ENCODE data around the gene CROCC.
"Not testable (repeated sequence)": the region's sequence is repeated elsewhere in the genome, so short reads cannot be mapped to it uniquely, and the experiment has no call there.

GRCh38 chr1:16872152-16873075, 49.3 kb upstream of the CROCC start:
- TF ChIP-seq CTCF, POLR2A (IDR thresholded peaks at IDR 0.05): not testable (repeated sequence)

All from thyroid gland (tissue), 4 donors.